Left colon (tissue), 2 donors: Measurements from ENCODE around the gene EYS. TPM values are rescaled to one million over a fixed set of nuclear protein-coding genes. Genes with fewer than 3 reads are reported as not detected.
"Not testable (repeated sequence)": the region's sequence is repeated elsewhere in the genome, so short reads cannot be mapped to it uniquely, and the experiment has no call there.

ENCODE experiments used
- ATAC-seq: fragments of 200-7000 bp; cut with Tn5 transposase; one replicate; pipeline ENCODE4 v1.9.1; 2020; ENCODE audit warnings: mild to moderate bottlenecking, moderate library complexity
- DNase-seq, 2 donors: peaks; one replicate each; pipeline ENCODE4 v3.0.0-alpha.2; 2020
- intact Hi-C, 2 donors: fragments of 100-400 bp; cut with DNase I in 1 of 2; cut with micrococcal nuclease in 1 of 2; formaldehyde crosslinking; loops; one replicate each; pipeline versions ENCODE4 v1.11.2 to v1.14.0; 2022; cut with DNase I, micrococcal nuclease
- total RNA-seq, 2 donors: library from RNA; stranded (reverse); fragmentation: NEBNext Ultra II Directional; extraction: Animal tissue kit (Norgen Biotek cat#: 25700); gene quantifications; one replicate each; pipeline ENCODE4 v1.2.1, GENCODE V29; 2021
- donor health status: DM: no; HTN: no; CAD: no.
- donor health status: DM: yes; HTN: yes; CAD: no.

The EYS gene
- total RNA-seq, 2 donors from 2014 or later = 0.59 to 1.3 TPM

- intact Hi-C loops = no loop called here
- ATAC-seq (no peak), DNase-seq (no peak)
Observed at GRCh38 chr6:65014006-65014405, 693.0 kb downstream of the EYS start.

- ATAC-seq (no peak), DNase-seq (no peak)
- intact Hi-C loops = no loop called here
Observed at GRCh38 chr6:65006788-65007187, 700.2 kb downstream of the EYS start.

- ATAC-seq = no peak
Observed at GRCh38 chr6:65004283-65004682, 702.7 kb downstream of the EYS start.

GRCh38 chr6:65002882-65003281 lies 704.1 kb downstream of the EYS start:
- ATAC-seq, intact Hi-C loops, DNase-seq: not testable (repeated sequence)

More at GRCh38 chr6:65004283-65004682, 702.7 kb downstream of the EYS start:
- no peak for DNase-seq
- intact Hi-C loops = no loop called here

- DNase-seq (no peak), ATAC-seq (no peak)
- intact Hi-C loops = no loop called here
Observed at GRCh38 chr6:65000815-65001214, 706.2 kb downstream of the EYS start.

- ATAC-seq = no peak
- DNase-seq = no peak
- intact Hi-C loops = no loop called here
Observed at GRCh38 chr6:64998204-64998603, 708.8 kb downstream of the EYS start.

GRCh38 chr6:64996301-64996700 lies 710.7 kb downstream of the EYS start:
- intact Hi-C loops = no loop called here
- DNase-seq (no peak), ATAC-seq (no peak)

GRCh38 chr6:64990652-64991304 lies 716.2 kb downstream of the EYS start:
- DNase-seq (no peak), ATAC-seq (no peak)
- intact Hi-C loops = no loop called here

- intact Hi-C loops = no loop called here
- DNase-seq (no peak), ATAC-seq (no peak)
Observed at GRCh38 chr6:64988148-64988547, 718.9 kb downstream of the EYS start.

- intact Hi-C loops = no loop called here
- ATAC-seq (no peak), DNase-seq (no peak)
Observed at GRCh38 chr6:64987066-64987465, 720.0 kb downstream of the EYS start.

- intact Hi-C loops = no loop called here
Observed at GRCh38 chr6:64985726-64986125, 721.3 kb downstream of the EYS start.

GRCh38 chr6:64984948-64985347 lies 722.1 kb downstream of the EYS start:
- no peak for DNase-seq
- no peak for ATAC-seq
- intact Hi-C loops = no loop called here

More at GRCh38 chr6:64985726-64986125, 721.3 kb downstream of the EYS start:
- DNase-seq = no peak
- ATAC-seq = no peak

- intact Hi-C loops = no loop called here
- DNase-seq = no peak
Observed at GRCh38 chr6:64983089-64983488, 723.9 kb downstream of the EYS start.

GRCh38 chr6:64973142-64973541 lies 733.9 kb downstream of the EYS start:
- intact Hi-C loops = no loop called here
- no peak for DNase-seq
- no peak for ATAC-seq

More at GRCh38 chr6:64983089-64983488, 723.9 kb downstream of the EYS start:
- ATAC-seq = no peak

- intact Hi-C loops = no loop called here
- ATAC-seq (no peak), DNase-seq (no peak)
Observed at GRCh38 chr6:64969139-64969538, 737.9 kb downstream of the EYS start.

- intact Hi-C loops = no loop called here
- ATAC-seq = no peak
- no peak for DNase-seq
Observed at GRCh38 chr6:64955435-64955848, 751.6 kb downstream of the EYS start.

GRCh38 chr6:64949257-64949656 lies 757.8 kb downstream of the EYS start:
- ATAC-seq (no peak), DNase-seq (no peak)
- intact Hi-C loops = no loop called here

GRCh38 chr6:64948261-64948660 lies 758.8 kb downstream of the EYS start:
- ATAC-seq = no peak
- DNase-seq = no peak
- intact Hi-C loops = no loop called here

- no peak for ATAC-seq
Observed at GRCh38 chr6:64945450-64945849, 761.6 kb downstream of the EYS start.

GRCh38 chr6:64932486-64932885 lies 774.5 kb downstream of the EYS start:
- ATAC-seq = no peak
- DNase-seq = no peak
- intact Hi-C loops = no loop called here

More at GRCh38 chr6:64945450-64945849, 761.6 kb downstream of the EYS start:
- no peak for DNase-seq
- intact Hi-C loops = no loop called here

GRCh38 chr6:64930681-64931080 lies 776.3 kb downstream of the EYS start:
- intact Hi-C loops = no loop called here
- DNase-seq (no peak), ATAC-seq (no peak)
